Kidney (tissue), 14 donors: Measurements from ENCODE around the gene RASAL2. TPM values are rescaled to one million over a fixed set of nuclear protein-coding genes. Genes with fewer than 3 reads are reported as not detected.

Experiments
- DNase-seq, 5 donors: peaks; one replicate each; pipeline ENCODE4 v3.0.0-alpha.2; 2013 to 2020
- FAIRE-seq: peaks from 2 replicates; lab custom pipeline; 2012; peaks lifted over from hg19 to GRCh38; lab: Jason Lieb, UNC
- H3K27ac ChIP-seq, 2 donors: one replicate each; pipeline ENCODE4 v1.7.0; 2013; ENCODE audit warnings: low read depth in 2 of 2, low read length in 2 of 2, inconsistent platforms in 1 of 2
- H3K27me3 ChIP-seq: one replicate; pipeline ENCODE4 v1.7.1; 2013; ENCODE audit warnings: low read length, inconsistent platforms; ENCODE audit not compliant: control insufficient read depth, insufficient read depth
- H3K36me3 ChIP-seq, 3 donors: one replicate each; pipeline versions ENCODE4 v1.7.0 to v1.7.1; 2013; ENCODE audit warnings: low read length in 3 of 3, control low read depth in 1 of 3, inconsistent platforms in 1 of 3; ENCODE audit not compliant: insufficient read depth in 3 of 3, control insufficient read depth in 2 of 3
- H3K4me1 ChIP-seq, 3 donors: one replicate each; pipeline versions ENCODE4 v1.7.0 to v1.7.1; 2013; ENCODE audit warnings: low read length in 3 of 3, inconsistent platforms in 1 of 3, low read depth in 1 of 3; ENCODE audit not compliant: control insufficient read depth in 2 of 3, insufficient read depth in 2 of 3
- H3K4me3 ChIP-seq, 3 donors: one replicate each; pipeline versions ENCODE4 v1.7.0 to v1.8.1; 2013; ENCODE audit warnings: low read length in 3 of 3, control low read depth in 1 of 3, inconsistent platforms in 1 of 3
- H3K9ac ChIP-seq, 3 donors: one replicate each; pipeline versions ENCODE4 v1.7.0 to v1.7.1; 2013; ENCODE audit warnings: low read length in 3 of 3, control low read depth in 1 of 3, inconsistent platforms in 1 of 3
- H3K9me3 ChIP-seq, 3 donors: one replicate each; pipeline versions ENCODE4 v1.7.0 to v1.7.1; 2013; ENCODE audit warnings: low read length in 3 of 3, control low read depth in 1 of 3, inconsistent platforms in 1 of 3; ENCODE audit not compliant: control insufficient read depth in 2 of 3, insufficient read depth in 1 of 3
- CTCF ChIP-seq: IDR thresholded peaks from 3 replicates; pipeline ENCODE4 v1.5.1; 2012; ENCODE audit warnings: mild to moderate bottlenecking, moderate library complexity, borderline replicate concordance; ENCODE audit not compliant: insufficient read depth; ENCODE audit errors: extremely low read depth
- intact Hi-C: fragments of 100-400 bp; cut with DNase I; formaldehyde crosslinking; loops from one replicate; pipeline ENCODE4 v1.11.1; 2022
- polyA plus RNA-seq: library from polyadenylated mRNA; stranded (reverse); fragments of 350-450 nt; fragmentation: Illumina TruSeq; extraction: RNeasy Lipid Tissue Mini Kit (QIAGEN cat#74804); gene quantifications from one replicate; pipeline ENCODE4 v1.2.3, GENCODE V29; 2014; ENCODE audit warnings: low read depth, low replicate concordance; ENCODE audit not compliant: insufficient read depth
- total RNA-seq: library from RNA; stranded (reverse); fragmentation: NEBNext Ultra II Directional; extraction: Animal tissue kit (Norgen Biotek cat#: 25700); gene quantifications from one replicate; pipeline ENCODE4 v1.2.1, GENCODE V29; 2021
- donor health status: control.
- donor health status: control.
- donor health status: control.
- donor health status: control.
- donor health status: control.
- donor health status: DM: yes; HTN: yes; CAD: no.
- donor health status: Normal renal cell carcinoma (clear cell type).

The RASAL2 gene
- total and polyA plus RNA-seq, 2 donors from 2014 or later, result 2.2 to 26.5 TPM

- Histone ChIP-seq H3K4me3 (no peak overlapping the region), H3K4me1 (peaks cover 0 to 7% (median 2%) of the 10 kb centered on the region in 3 donors), H3K27ac (no peak overlapping the region), H3K27me3 (no peaks in the 10 kb centered on the region), H3K9ac (no peak overlapping the region), H3K9me3 (no peaks in the 10 kb centered on the region), H3K36me3 (peaks cover 0 to 3% (median 0%) of the 10 kb centered on the region in 3 donors)
- DNase-seq (peak in 2 of 5 donors; percentile 26 to 49), FAIRE-seq (no peak)
- TF ChIP-seq CTCF, result no peak
- intact Hi-C loops, result loop anchor here (10.0 kb wide), 1 partner anchor 249 kb away; no protein-coding TSS in a partner anchor
Observed at GRCh38 chr1:178283409-178283808, 189.5 kb downstream of the RASAL2 start.

- TF ChIP-seq CTCF, result no peak
- Histone ChIP-seq H3K4me1 (peaks cover 0 to 7% (median 2%) of the 10 kb centered on the region in 3 donors), H3K9me3 (no peaks in the 10 kb centered on the region), H3K4me3 (no peak overlapping the region), H3K9ac (no peak overlapping the region), H3K27ac (no peak overlapping the region), H3K27me3 (no peaks in the 10 kb centered on the region), H3K36me3 (peaks cover 0 to 3% (median 0%) of the 10 kb centered on the region in 3 donors)
- intact Hi-C loops, result loop anchor here (10.0 kb wide), 1 partner anchor 249 kb away; no protein-coding TSS in a partner anchor
- no peak for FAIRE-seq
- DNase-seq, result no peak
Observed at GRCh38 chr1:178284058-178284457, 190.2 kb downstream of the RASAL2 start.

- Histone ChIP-seq H3K9ac (no peak overlapping the region), H3K27me3 (no peaks in the 10 kb centered on the region), H3K27ac (no peak overlapping the region), H3K9me3 (no peaks in the 10 kb centered on the region), H3K4me1 (no peaks in the 10 kb centered on the region), H3K4me3 (no peak overlapping the region), H3K36me3 (no peaks in the 10 kb centered on the region)
- intact Hi-C loops, result no loop called here
- FAIRE-seq (no peak), DNase-seq (no peak)
- TF ChIP-seq CTCF, result no peak
Observed at GRCh38 chr1:178291166-178291565, 197.3 kb downstream of the RASAL2 start.

GRCh38 chr1:178294654-178295053 lies 200.8 kb downstream of the RASAL2 start:
- FAIRE-seq, result no peak
- intact Hi-C loops, result no loop called here
- Histone ChIP-seq H3K9me3 (no peaks in the 10 kb centered on the region), H3K4me3 (no peak overlapping the region), H3K27ac (no peak overlapping the region), H3K27me3 (no peaks in the 10 kb centered on the region), H3K36me3 (no peaks in the 10 kb centered on the region), H3K9ac (no peak overlapping the region), H3K4me1 (no peaks in the 10 kb centered on the region)
- DNase-seq, result no peak
- TF ChIP-seq CTCF, result no peak
